Neural crest cell (in vitro differentiated cells): Measurements from ENCODE around the gene ANKRD13B. TPM values are rescaled to one million over a fixed set of nuclear protein-coding genes. Genes with fewer than 3 reads are reported as not detected.
"Not testable (repeated sequence)": the region's sequence is repeated elsewhere in the genome, so short reads cannot be mapped to it uniquely, and the experiment has no call there.

Source experiments
- DNase-seq: peaks from one replicate; pipeline ENCODE4 v3.0.0; 2021; ENCODE audit warnings: low read depth, mixed read lengths, low spot score
- H3K27ac Mint-ChIP-seq: one replicate; pipeline ENCODE4 v1.8.0; 2021; ENCODE audit warnings: mild to moderate bottlenecking, mixed read lengths; ENCODE audit not compliant: unreplicated experiment
- H3K27me3 Mint-ChIP-seq: 2 replicates; pipeline ENCODE4 v1.8.0; 2021; ENCODE audit warnings: low read depth, mild to moderate bottlenecking, mixed read lengths
- H3K36me3 Mint-ChIP-seq: 2 replicates; pipeline ENCODE4 v1.8.0; 2021; ENCODE audit warnings: low read depth, mild to moderate bottlenecking, mixed read lengths
- H3K4me1 Mint-ChIP-seq: 2 replicates; pipeline ENCODE4 v1.8.0; 2021; ENCODE audit warnings: mixed read lengths
- H3K4me3 Mint-ChIP-seq: one replicate; pipeline ENCODE4 v1.8.0; 2021; ENCODE audit warnings: mild to moderate bottlenecking, mixed read lengths
- H3K9me3 Mint-ChIP-seq: 2 replicates; pipeline ENCODE4 v1.8.0; 2021; ENCODE audit warnings: mixed read lengths
- CTCF ChIP-seq: fragments of 200-600 bp; sonication (generic); conservative IDR thresholded peaks from 2 replicates; pipeline ENCODE4 v1.5.0; 2021; ENCODE audit warnings: antibody characterized with exemption, mild to moderate bottlenecking
- total RNA-seq: library from RNA; stranded (reverse); gene quantifications from 2 replicates; pipeline ENCODE4 v1.2.1, GENCODE V29; 2021

ANKRD13B gene
- total RNA-seq, 1 donor from 2014 or later = 70.0 TPM

DNA sequence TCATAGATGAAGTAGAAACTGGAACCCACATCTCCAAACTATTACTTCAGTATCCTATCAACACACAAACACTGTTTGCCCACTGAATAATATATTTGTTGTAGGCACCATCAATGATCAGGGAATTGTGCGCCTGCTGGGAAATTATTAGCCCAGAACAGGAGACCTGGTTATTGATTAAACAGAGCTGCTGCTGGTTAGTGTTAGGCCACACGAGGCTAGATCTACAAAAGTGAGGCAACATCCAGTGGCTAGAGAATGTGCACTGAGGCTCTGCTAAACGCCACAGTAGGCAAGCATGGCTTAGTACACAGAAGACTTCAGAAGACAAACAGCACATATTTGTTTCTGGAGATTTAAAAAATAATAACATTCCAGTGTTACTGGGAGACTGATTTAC, 37.1 kb upstream of the ANKRD13B start:
- H3K36me3 Mint-ChIP-seq = no peaks in the 10 kb centered on the region
- no peaks in the 10 kb centered on the region for H3K9me3 Mint-ChIP-seq
- no peak for DNase-seq
- TF ChIP-seq CTCF = no peak
- H3K27me3 Mint-ChIP-seq = no peaks in the 10 kb centered on the region
- no peaks in the 10 kb centered on the region for H3K4me1 Mint-ChIP-seq
- H3K4me3 Mint-ChIP-seq = no peak overlapping the region
- H3K27ac Mint-ChIP-seq = no peak overlapping the region

DNA sequence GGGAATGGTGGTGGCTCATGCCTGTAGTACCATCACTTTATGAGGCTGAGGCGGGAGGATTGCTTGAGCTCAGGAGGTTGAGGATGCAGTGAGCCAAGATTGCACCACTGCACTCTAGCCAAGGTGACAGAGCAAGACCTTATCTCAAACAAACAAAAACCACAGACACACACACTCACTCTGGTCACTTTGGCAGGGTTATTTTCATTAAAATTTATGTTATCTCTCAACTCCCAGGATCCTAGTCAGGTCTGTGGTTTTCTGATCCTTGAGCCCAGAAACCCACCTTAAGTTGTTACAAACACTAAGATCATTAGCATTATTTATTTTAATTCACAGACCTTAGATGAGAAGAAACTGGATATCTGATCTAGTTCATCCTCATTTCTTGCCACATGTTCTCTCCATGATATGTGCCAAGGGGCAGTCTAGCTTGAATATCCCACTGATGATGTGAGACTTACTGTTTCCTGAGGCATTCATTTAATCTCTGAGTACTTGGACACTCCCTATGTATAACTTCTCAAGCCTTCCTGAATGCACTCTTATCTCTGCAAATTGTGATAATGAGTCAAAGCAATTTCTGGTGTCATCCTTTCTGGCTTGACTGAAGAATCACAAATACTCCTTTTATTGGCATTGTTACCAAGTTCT, 35.7 kb upstream of the ANKRD13B start:
- Mint-ChIP-seq H3K36me3 (no peaks in the 10 kb centered on the region), H3K4me3 (no peak overlapping the region), H3K9me3 (no peaks in the 10 kb centered on the region), H3K4me1 (no peaks in the 10 kb centered on the region), H3K27me3 (no peaks in the 10 kb centered on the region), H3K27ac (no peak overlapping the region)
- TF ChIP-seq CTCF = no peak
- no peak for DNase-seq

- peaks cover 5% of the 10 kb centered on the region for H3K27me3 Mint-ChIP-seq
- H3K9me3 Mint-ChIP-seq = no peaks in the 10 kb centered on the region
- no peak for DNase-seq
- no peak overlapping the region for H3K27ac Mint-ChIP-seq
- no peak overlapping the region for H3K4me3 Mint-ChIP-seq
- no peak for TF ChIP-seq CTCF
- H3K36me3 Mint-ChIP-seq = no peaks in the 10 kb centered on the region
- H3K4me1 Mint-ChIP-seq = no peaks in the 10 kb centered on the region
Measured at GRCh38 chr17:29557739-29558116, 35.2 kb upstream of the ANKRD13B start.

DNA sequence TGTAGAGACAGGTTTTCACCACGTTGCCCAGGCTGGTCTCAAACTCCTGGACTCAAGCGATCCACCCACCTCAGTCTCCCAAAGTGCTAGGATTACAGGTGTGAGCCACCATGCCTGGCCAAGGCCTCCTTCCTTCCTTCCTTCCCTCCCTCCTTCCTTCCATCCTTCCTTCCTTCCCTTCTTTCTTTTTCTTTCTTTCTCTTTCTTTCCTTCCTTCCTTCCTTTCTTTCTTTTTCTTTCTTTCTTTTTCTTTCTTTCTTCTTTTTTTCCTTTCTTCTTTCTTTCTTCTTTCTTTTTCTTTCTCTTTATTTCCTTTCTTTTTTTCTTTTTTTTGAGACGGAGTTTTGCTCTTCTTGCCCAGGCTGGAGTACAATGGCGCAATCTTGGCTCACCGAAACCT, 34.8 kb upstream of the ANKRD13B start:
- H3K27me3 Mint-ChIP-seq, H3K36me3 Mint-ChIP-seq, H3K27ac Mint-ChIP-seq, DNase-seq, H3K9me3 Mint-ChIP-seq, H3K4me3 Mint-ChIP-seq, H3K4me1 Mint-ChIP-seq: not testable (repeated sequence)

- H3K4me3 Mint-ChIP-seq = no peak overlapping the region
- H3K27ac Mint-ChIP-seq = no peak overlapping the region
- no peaks in the 10 kb centered on the region for H3K36me3 Mint-ChIP-seq
- H3K27me3 Mint-ChIP-seq = peaks cover 16% of the 10 kb centered on the region
- no peaks in the 10 kb centered on the region for H3K4me1 Mint-ChIP-seq
- no peak for TF ChIP-seq CTCF
- no peaks in the 10 kb centered on the region for H3K9me3 Mint-ChIP-seq
- no peak for DNase-seq
Measured at GRCh38 chr17:29559640-29560039, 33.3 kb upstream of the ANKRD13B start.

DNA sequence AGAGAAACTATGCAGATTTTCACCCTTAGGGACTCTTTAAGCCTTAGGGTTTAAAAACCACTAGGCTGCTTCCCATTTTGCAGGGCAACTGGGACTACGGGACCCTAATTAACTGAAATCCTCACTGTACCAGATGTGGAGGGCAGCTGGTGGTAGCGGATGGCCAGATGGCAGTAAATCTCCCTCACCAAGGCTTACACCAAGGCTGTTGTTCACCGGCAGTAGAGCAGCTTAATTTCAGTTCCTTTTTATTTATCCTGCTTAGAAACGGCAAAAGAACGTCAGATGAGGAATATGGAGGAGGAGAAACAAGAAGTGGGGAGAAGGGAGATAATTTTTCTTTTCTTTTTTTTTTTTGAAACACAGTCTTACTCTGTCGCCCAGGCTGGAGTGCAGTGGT, 32.6 kb upstream of the ANKRD13B start:
- Mint-ChIP-seq H3K36me3 (no peaks in the 10 kb centered on the region), H3K27me3 (peaks cover 22% of the 10 kb centered on the region), H3K4me1 (no peaks in the 10 kb centered on the region), H3K9me3 (no peaks in the 10 kb centered on the region), H3K27ac (no peak overlapping the region), H3K4me3 (no peak overlapping the region)
- DNase-seq = no peak
- no peak for TF ChIP-seq CTCF
